Keratinocyte (primary cell): ENCODE data around the gene FBRSL1.

ENCODE experiments used
- CTCF ChIP-seq, 3 experiments: IDR thresholded peaks in 1 of 3; conservative IDR thresholded peaks in 1 of 3; optimal IDR thresholded peaks in 1 of 3; 2 replicates in 2 of 3; 3 replicates in 1 of 3; pipeline versions ENCODE3 to v1.5.1; 2011; ENCODE audit warnings: low read length in 3 of 3, mild to moderate bottlenecking in 3 of 3, moderate library complexity in 2 of 3, control low read depth in 1 of 3, inconsistent platforms in 1 of 3; ENCODE audit not compliant: insufficient read depth in 2 of 3; ENCODE audit errors: extremely low read depth in 1 of 3
- EZH2 ChIP-seq: IDR thresholded peaks from one replicate; pipeline ENCODE4 v1.6.1; 2012; ENCODE audit warnings: inconsistent platforms, mild to moderate bottlenecking, low read length, moderate library complexity

GRCh38 chr12:132501204-132501940 is 11.4 kb downstream of the FBRSL1 start:
- TF ChIP-seq CTCF (optimal IDR thresholded peaks at IDR 0.05 in 1 of 3, IDR thresholded peaks at IDR 0.05 in 1 of 3, conservative IDR thresholded peaks at IDR 0.05 in 1 of 3; ENCODE audit: extremely low read depth in 1 of 3, insufficient read depth in 2 of 3, low read length in 3 of 3) (no peak), EZH2 (no peak)
